MM.1S (cell line): Measurements from ENCODE around the gene RASSF4.

Experiments used
- EZH2 ChIP-seq: fragments of 300-600 bp; sonication (generic); optimal IDR thresholded peaks from 2 replicates; pipeline ENCODE3; 2017; ENCODE audit warnings: low read depth, mild to moderate bottlenecking, antibody characterized with exemption, low read length, mixed read lengths
- TF ChIP-seq, protein P1 (sequence below): fragments of 300-600 bp; sonication (generic); IDR thresholded peaks from 2 replicates; pipeline ENCODE4 v1.5.1; 2016; ENCODE audit warnings: antibody characterized with exemption, low read length, mixed read lengths

GRCh38 chr10:44961230-44961571 lies 1.6 kb downstream of the RASSF4 start:
- TF ChIP-seq, protein P1, sequence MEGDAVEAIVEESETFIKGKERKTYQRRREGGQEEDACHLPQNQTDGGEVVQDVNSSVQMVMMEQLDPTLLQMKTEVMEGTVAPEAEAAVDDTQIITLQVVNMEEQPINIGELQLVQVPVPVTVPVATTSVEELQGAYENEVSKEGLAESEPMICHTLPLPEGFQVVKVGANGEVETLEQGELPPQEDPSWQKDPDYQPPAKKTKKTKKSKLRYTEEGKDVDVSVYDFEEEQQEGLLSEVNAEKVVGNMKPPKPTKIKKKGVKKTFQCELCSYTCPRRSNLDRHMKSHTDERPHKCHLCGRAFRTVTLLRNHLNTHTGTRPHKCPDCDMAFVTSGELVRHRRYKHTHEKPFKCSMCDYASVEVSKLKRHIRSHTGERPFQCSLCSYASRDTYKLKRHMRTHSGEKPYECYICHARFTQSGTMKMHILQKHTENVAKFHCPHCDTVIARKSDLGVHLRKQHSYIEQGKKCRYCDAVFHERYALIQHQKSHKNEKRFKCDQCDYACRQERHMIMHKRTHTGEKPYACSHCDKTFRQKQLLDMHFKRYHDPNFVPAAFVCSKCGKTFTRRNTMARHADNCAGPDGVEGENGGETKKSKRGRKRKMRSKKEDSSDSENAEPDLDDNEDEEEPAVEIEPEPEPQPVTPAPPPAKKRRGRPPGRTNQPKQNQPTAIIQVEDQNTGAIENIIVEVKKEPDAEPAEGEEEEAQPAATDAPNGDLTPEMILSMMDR, result no peak
- no peak for TF ChIP-seq EZH2
